ENCODE results near the gene NCKAP5. TPM values are rescaled to one million over a fixed set of nuclear protein-coding genes. Genes with fewer than 3 reads are reported as not detected.

The NCKAP5 gene
- total and polyA plus RNA-seq, 9 of the 15 experiments (the other 6 are each of a cell fraction or from before 2014, with no cell fraction given) = not detected

DNA sequence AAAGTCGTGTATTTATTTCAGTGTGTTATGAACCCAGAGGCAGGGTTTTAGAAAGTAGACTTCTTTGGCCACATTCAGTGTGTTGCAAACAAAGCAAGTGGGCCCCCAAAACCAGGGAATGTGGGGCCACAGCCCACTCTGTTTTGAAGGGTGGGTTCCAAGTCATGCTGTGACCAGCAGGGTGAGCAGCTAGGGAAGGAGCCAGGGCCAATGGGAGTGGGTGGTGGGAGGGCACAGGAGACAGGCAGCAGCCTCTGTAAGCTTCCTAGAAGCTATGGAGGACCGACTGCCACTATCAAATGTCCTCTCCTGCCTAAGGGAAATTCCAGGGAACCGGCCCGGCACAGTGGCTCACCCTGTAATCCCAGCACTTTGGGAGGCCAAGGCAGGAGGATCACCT, 847.9 kb downstream of the NCKAP5 start:
- H3K27ac ChIP-seq (ENCODE audit: extremely low read depth, low read depth, low read length) = no peak overlapping the region
- H3K9me3 ChIP-seq (replicated peaks; ENCODE audit: control insufficient read depth, insufficient read depth, low read depth, low read length) = no peaks in the 10 kb centered on the region
- POLR2A ChIA-PET = interaction anchor here (0.6 kb wide), 1 partner anchor 9 kb away, joined by 3 read pairs; no protein-coding TSS in a partner anchor
- in situ Hi-C loops (cut with MboI) (no loop called here), intact Hi-C loops (cut with micrococcal nuclease) (no loop called here)
- H3K27me3 ChIP-seq (ENCODE audit: control insufficient read depth in 2 of 2, insufficient read depth in 2 of 2, low read length in 2 of 2) = no peaks in the 10 kb centered on the region; a peak in 1 of 5 replicates
- no peak overlapping the region for H3K4me2 ChIP-seq (ENCODE audit: insufficient read depth, low read length)
- BruUV-seq (replicated peaks) = no TSS peak
- DNase-seq (ENCODE audit: extremely low read depth in 1 of 4, low spot score in 3 of 4) (no peak), FAIRE-seq (no peak), ATAC-seq (no peak)
- no peaks in the 10 kb centered on the region for H3K9me1 ChIP-seq (ENCODE audit: control insufficient read depth, insufficient read depth, low read length)
- H2AFZ ChIP-seq (ENCODE audit: low read depth, low read length) = no peak overlapping the region
- WGBS (ENCODE audit: insufficient coverage, low coverage, missing lambda C conversion rate) = 1% methylated on average over 4 of the region's 4 CpGs
- CTCF ChIA-PET (ENCODE audit: low intra/inter-chr PET ratio) = no interaction called here
- H3K36me3 ChIP-seq (ENCODE audit: control insufficient read depth, insufficient read depth, low read length) = no peaks in the 10 kb centered on the region
- H3K4me1 ChIP-seq (replicated peaks in 1 of 2; ENCODE audit: control insufficient read depth in 2 of 2, insufficient read depth in 2 of 2, low read length in 2 of 2) = no peaks in the 10 kb centered on the region
- H3K4me3 ChIP-seq = no peak overlapping the region
- H4K20me1 ChIP-seq (replicated peaks; ENCODE audit: control insufficient read depth, insufficient read depth, low read length) = no peaks in the 10 kb centered on the region
- H3K9ac ChIP-seq (ENCODE audit: insufficient read depth in 1 of 2, low read depth in 2 of 2, low read length in 2 of 2) = no peak overlapping the region
- TF ChIP-seq, protein P1, sequence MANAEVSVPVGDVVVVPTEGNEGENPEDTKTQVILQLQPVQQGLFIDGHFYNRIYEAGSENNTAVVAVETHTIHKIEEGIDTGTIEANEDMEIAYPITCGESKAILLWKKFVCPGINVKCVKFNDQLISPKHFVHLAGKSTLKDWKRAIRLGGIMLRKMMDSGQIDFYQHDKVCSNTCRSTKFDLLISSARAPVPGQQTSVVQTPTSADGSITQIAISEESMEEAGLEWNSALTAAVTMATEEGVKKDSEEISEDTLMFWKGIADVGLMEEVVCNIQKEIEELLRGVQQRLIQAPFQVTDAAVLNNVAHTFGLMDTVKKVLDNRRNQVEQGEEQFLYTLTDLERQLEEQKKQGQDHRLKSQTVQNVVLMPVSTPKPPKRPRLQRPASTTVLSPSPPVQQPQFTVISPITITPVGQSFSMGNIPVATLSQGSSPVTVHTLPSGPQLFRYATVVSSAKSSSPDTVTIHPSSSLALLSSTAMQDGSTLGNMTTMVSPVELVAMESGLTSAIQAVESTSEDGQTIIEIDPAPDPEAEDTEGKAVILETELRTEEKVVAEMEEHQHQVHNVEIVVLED (CRISPR knock-in tag; IDR thresholded peaks at IDR 0.05) = no peak
- TF ChIP-seq ZFPM2 (CRISPR knock-in tag; IDR thresholded peaks at IDR 0.05) = no peak
- no peak for TF ChIP-seq CREBBP (IDR thresholded peaks at IDR 0.05; ENCODE audit: low read depth, low read length)
- no peak for TF ChIP-seq SMARCE1 (IDR thresholded peaks at IDR 0.05)
- no peak for TF ChIP-seq PHB2 (IDR thresholded peaks at IDR 0.05; ENCODE audit: low read depth)
- TF ChIP-seq, protein P2, sequence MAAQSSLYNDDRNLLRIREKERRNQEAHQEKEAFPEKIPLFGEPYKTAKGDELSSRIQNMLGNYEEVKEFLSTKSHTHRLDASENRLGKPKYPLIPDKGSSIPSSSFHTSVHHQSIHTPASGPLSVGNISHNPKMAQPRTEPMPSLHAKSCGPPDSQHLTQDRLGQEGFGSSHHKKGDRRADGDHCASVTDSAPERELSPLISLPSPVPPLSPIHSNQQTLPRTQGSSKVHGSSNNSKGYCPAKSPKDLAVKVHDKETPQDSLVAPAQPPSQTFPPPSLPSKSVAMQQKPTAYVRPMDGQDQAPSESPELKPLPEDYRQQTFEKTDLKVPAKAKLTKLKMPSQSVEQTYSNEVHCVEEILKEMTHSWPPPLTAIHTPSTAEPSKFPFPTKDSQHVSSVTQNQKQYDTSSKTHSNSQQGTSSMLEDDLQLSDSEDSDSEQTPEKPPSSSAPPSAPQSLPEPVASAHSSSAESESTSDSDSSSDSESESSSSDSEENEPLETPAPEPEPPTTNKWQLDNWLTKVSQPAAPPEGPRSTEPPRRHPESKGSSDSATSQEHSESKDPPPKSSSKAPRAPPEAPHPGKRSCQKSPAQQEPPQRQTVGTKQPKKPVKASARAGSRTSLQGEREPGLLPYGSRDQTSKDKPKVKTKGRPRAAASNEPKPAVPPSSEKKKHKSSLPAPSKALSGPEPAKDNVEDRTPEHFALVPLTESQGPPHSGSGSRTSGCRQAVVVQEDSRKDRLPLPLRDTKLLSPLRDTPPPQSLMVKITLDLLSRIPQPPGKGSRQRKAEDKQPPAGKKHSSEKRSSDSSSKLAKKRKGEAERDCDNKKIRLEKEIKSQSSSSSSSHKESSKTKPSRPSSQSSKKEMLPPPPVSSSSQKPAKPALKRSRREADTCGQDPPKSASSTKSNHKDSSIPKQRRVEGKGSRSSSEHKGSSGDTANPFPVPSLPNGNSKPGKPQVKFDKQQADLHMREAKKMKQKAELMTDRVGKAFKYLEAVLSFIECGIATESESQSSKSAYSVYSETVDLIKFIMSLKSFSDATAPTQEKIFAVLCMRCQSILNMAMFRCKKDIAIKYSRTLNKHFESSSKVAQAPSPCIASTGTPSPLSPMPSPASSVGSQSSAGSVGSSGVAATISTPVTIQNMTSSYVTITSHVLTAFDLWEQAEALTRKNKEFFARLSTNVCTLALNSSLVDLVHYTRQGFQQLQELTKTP (IDR thresholded peaks at IDR 0.05; ENCODE audit: low read depth in 1 of 2, partially characterized antibody in 2 of 2) = no peak
- no peaks in the 10 kb centered on the region for H3K79me2 ChIP-seq (ENCODE audit: control insufficient read depth, insufficient read depth, low read length)

All from K562 (cell line).